RPMI8226 (cell line): ENCODE measurements around the gene PNPLA3.
A peak's percentile ranks its signal among the peaks of the same experiment; 100 is the strongest.

ENCODE experiments used
- DNase-seq: peaks from one replicate; pipeline ENCODE4 v3.0.0-alpha.2; 2015

Gene PNPLA3

DNA sequence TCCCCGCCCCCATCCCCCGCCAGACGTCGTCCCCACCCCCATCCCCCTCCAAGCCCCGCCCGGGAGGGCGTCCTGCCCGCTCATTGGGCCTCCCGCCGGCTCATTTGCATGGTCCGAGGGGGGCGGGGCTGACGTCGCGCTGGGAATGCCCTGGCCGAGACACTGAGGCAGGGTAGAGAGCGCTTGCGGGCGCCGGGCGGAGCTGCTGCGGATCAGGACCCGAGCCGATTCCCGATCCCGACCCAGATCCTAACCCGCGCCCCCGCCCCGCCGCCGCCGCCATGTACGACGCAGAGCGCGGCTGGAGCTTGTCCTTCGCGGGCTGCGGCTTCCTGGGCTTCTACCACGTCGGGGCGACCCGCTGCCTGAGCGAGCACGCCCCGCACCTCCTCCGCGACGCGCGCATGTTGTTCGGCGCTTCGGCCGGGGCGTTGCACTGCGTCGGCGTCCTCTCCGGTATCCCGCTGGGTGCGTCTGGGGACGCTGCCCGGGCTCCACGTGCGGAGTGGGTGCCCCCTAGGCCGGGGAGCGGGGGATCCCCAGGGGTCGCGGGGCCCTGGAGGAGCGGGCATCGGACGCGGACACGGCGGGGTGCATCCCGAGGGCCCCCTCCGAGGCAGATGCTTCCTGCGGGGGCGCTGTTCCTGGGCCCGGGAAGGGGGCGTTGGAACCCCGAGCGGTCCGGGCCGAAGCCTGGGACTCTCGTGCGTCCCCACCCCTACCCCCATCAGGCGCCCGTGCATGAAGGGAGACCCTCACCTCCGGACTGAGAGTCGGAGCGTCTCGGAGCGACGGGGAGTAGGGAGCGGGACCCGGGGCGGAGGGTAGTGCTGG lies at the start of gene PNPLA3:
Gene PNPLA3, plus strand, starts transcription at position 175 of the 834 bp plus-strand sequence. Its CDS starts 107 bp downstream, at position 282.
- DNase-seq, result peak; percentile 77

DNA sequence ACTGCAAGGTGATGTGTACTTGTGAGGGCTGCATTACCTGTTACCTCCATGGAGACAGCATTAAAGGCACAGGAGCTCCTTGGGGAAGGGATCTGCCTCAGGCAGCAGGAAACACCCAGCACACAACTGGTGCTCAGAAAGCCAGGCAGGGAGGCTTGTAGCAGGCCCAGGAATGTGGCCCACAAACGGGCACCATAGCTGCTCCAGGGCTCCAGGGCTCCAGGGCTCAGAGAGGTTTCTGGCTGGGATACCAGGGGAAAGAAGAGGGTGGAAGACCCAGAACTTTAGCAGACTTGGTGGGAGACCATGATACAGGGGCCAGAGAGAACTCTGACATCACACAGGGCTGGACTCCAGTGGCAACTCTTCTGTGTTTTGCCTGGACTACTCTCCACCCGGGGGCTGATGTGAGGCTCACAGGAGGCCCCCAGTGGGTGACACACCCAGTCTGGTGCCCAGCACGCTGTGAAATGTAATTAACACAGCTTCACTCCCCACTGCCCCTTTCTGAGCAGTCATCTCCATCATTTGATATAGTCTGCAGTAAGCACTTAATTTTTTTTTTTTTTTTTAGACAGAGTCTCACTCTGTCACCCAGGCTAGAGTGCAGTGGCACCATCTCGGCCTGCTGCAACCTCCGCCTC lies 46.6 kb upstream of the PNPLA3 start:
- no peak for DNase-seq

DNA sequence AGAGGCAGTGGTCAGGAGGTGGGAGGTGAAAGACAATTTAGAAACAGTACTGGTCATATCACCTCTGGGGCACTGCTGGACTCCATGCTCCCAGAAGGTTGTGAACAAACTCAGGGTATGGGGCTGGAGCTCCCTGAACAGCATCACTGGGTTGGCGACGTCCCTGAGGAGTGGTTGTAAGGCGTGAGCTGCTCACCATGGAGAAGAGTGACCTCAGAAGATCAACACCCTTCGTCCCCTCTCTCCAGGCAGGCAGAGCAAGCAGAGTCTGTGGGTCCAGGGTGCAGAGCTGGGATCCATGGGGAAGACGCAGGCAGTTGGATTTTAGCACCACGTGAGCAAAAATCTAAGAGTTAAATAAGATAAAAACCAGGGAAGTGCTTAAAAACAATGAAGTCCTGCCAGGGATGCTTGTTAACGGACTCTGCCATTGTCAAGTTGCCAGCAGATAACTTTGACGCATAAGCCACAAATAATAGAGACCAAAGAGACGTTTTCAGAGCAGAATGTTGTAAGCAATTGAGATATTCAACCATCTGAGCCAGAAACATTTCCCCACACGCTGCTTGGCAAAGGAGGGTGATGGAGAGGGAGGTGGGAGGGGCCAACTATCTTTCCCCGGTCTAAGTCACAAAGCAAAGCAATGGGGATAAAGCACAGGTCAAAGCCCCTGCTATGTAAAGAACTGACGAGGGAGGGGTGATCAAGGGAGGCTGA lies 45.4 kb upstream of the PNPLA3 start:
- no peak for DNase-seq

- no peak for DNase-seq
These were observed 44.6 kb upstream of the PNPLA3 start for GRCh38 chr22:43878831-43879550.

DNA sequence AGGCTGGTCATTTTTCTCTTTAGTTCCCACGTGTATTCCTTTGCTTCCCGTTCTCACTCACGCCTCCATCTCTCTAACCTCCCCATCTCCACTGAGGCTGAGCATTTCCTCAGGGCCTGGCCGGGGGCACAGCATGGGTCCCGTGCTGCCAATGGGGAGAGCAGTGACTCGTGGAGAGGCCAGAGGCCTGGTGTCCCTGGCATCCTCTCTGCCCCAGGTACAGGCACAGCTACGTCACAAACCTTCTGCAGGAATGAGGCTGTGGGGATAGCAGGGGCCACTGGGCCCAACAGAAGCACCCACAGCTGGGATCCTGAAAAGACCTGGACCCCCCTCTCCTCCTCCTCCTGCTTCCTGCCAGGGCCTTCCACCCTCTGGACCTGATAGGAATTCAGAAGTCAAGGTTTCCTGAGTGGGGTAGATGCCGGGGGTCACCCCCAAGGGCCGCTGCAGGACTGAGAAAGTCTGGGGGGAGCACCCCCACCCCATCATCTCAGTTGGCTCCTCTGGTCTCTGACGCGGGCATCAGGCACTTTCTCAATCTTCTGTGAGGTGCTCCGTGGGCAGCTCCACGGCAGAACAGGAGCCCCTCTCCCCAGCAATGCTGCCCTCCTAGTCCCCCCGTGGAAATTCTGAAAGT lies 43.6 kb upstream of the PNPLA3 start:
- DNase-seq, result no peak

DNA sequence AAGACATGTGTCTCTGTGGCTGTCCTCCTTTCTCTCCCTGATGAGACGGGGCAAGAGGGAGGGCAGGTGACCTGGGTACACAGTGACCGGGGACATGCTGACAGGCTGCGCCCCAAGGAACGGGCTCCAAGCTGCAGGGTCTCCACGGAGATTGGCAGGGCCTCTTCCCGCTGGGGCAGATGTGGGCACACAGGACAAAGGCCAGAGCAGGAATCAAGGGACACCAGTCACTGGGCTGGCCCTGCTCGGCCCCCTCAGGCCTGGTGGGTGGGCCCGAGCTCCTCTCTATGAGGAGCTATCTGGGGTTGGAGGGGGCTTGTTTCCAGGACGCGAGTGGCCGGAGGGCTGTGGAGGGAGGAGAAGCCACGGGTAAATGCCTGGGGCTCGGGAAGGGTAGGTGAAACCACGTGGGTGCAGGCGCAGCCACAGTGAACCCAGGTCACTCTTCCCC lies 43.0 kb upstream of the PNPLA3 start:
- DNase-seq, result no peak

DNA sequence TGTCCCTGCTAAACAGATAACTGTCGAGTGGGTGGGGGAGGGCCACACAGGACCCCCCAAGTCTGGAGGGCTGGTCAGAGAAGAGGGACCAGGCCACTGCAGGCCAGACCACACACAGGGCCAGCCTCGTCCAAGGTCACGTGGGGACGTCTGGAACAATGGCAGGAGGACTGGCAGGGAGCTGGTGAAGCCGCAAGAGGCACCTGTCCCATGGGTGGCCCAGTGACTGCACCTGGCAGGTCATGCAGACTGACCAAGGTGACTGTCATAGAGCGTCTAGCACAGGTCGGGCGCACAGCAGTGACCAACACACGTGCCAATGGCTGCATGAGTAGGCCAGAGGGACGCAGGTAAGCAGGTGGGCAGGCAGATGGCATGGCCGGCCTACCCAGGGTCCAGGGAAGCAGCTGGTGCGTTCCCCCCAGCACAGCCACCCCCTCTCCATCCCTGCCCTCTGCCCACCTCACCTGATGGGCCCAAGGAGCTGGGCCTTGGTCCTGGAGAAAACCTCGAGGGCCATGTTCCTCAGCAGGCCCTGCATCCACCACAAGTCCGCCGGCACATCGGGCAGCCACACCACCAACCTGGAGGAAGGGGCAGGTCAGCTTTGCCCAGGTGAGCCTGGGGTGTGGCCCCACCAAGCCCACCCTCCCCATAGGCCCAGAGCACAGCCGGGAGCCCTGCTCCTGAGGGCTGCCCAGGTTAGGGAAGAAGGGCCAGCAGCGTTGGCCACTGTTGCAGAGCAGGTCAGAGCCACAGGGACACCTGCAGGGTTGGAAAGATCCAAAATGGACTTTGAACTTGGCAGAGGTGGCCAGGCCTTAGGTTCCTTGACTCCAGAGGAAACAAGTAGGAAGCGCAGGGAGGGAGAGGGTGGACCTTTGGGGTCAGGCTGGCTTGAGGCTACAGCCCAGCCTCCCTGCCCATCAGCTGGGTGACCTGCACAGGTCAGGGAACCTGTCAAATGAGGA lies 42.2 kb upstream of the PNPLA3 start:
- DNase-seq, result no peak

GRCh38 chr22:43882122-43882767 lies 41.4 kb upstream of the PNPLA3 start:
- no peak for DNase-seq

DNA sequence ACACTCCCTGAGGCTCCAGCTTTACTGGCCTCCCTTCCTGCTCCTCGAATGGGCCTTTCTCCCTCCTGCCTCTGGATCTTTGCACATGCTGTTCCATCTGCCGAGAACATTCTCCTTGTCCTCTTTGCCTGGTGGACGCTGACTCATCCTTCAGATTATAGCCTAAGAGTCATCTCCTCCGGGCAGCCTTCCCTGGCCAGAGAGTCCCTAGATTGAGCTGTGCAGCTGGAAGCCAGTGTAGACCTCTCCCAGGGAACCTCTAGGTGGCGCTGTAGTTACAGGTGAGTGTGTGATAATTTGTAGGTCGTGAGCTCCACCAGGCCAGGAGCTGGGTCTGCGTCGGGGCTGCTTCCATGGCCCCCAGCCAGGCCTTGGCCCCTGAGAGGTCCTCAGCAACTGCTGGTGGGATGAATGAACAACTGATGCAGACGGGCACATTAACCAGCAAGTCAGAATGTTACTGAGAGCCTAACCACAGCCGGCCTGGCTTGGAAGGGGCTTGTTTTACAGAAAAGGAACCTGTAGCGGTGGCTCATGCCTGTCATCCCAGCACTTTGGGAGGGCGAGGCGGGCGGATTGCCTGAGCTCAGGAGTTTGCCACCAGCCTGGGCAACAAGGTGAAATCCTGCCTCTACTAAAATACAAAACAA lies 40.5 kb upstream of the PNPLA3 start:
- peak; percentile 87 for DNase-seq

GRCh38 chr22:43883719-43884415 lies 39.7 kb upstream of the PNPLA3 start:
- DNase-seq, result no peak

DNA sequence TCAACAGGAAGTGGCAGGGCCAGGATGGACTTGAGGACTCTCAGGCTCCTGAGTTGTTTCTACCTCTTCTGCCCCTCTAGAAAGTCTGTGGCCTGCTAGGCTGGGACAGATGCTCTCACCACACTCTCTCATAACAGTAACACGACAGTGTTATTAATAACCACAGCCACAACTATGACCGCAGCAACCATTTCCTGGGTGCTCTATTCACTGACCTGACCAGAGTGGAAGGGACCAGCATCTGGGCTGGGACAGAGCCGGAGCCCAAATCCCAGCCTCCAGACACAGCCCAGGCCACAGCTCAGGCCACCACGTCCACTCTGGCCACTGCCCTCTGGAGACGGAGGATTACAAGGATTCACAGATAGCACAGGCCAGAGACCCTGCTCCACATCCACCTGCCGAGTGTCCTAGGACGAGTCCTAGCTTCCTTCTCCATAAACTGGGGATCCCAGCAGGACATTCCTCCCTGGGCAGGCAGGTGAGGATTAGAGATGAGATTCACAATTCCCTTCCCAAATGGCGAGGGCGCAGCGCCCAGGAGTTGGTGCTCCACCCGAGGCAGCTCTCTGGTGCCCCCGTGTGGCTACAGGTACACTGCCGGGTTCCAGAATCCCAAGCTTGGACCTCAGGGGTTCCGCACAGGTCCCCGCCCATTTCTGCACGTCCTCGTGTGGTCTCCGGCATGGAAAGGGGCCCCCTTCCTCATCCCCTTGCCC lies 38.8 kb upstream of the PNPLA3 start:
- peak; percentile 69 for DNase-seq

- DNase-seq, result no peak
These were observed 38.3 kb upstream of the PNPLA3 start for GRCh38 chr22:43885319-43885671.

GRCh38 chr22:43885786-43886185 lies 37.8 kb upstream of the PNPLA3 start:
- DNase-seq, result no peak

DNA sequence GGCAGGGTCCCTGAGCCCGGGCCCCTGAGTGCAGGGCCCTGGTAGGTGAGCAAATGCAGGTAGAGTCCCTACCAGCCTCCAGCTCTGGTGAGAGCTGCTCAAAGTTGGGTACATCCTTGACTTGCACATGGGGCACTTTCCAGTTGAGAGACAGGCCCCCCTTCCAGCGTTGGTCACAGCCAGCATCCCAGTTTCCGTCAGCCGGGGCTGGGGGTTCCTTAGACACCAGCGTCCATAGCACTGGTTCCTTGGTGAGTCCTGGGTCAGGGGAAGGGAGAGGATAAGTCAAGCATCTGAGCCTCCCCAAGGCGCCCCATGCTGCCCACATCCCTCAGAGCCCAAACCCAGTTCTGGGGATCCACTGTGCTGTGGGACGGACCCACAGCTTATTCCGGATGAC lies 37.4 kb upstream of the PNPLA3 start:
- DNase-seq, result no peak

DNA sequence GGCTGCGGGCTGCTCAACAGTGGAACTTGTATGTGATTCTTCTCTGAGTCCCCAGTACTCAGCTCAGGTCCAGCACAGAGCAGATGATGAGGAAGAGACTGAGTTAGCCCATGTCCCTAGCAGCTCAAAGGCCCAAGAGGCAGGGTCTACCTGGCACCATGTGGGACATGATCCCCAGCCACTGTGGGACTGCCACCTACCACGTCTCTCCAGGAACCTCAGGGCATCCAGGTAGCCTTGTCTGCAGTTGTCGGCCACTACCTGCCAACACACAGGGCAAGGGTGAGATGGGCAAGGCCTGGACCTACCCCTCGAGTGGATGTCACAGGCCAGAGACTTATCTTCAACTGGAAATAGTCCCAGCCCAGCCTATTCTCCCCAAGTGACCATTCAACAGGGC lies 36.2 kb upstream of the PNPLA3 start:
- no peak for DNase-seq

DNA sequence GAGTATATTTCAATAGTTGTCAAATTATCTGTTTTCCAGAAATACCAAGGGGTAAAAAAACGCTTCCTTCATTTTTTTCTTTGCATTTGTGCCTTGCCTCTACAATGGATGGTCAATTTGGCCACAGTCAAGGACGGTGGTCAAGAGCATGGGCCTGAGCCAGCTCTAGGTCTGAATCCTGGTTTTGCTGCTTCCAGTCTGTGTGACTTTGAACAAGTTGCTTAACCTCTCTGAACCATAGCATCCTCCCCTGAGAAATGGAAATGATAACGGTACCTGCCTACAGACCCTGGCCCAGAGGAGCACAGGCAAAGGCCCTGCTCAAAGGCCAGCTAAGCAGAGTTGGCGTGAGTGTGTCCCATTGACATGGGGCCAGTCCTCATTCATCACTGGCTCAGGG lies 34.9 kb upstream of the PNPLA3 start:
- DNase-seq, result no peak

GRCh38 chr22:43889201-43889859 lies 34.3 kb upstream of the PNPLA3 start:
- DNase-seq, result no peak

- DNase-seq, result no peak
These were observed 33.7 kb upstream of the PNPLA3 start for GRCh38 chr22:43889860-43890253.
